Body of pancreas (tissue), 4 donors: ENCODE data around the gene A1CF.

ENCODE experiments used
- CTCF ChIP-seq, 7 experiments: fragments of 450-650 bp in 4 of 7; fragments of 200-600 bp in 3 of 7; sonication (generic) in 3 of 7; IDR thresholded peaks; one replicate each; pipeline ENCODE4 v1.5.1; 2016 to 2019; ENCODE audit warnings: antibody characterized with exemption in 7 of 7
- POLR2A ChIP-seq, 3 donors: fragments of 450-650 bp; IDR thresholded peaks; one replicate each; pipeline ENCODE4 v1.6.1; 2016; ENCODE audit warnings: antibody characterized with exemption in 3 of 3, mild to moderate bottlenecking in 2 of 3

- TF ChIP-seq POLR2A (IDR thresholded peaks at IDR 0.05) (no peak), CTCF (IDR thresholded peaks at IDR 0.05) (no peak)
These were observed 60.6 kb downstream of the A1CF start for GRCh38 chr10:50824782-50825181.
